Ovary (tissue), 9 donors: ENCODE measurements around the gene ANKDD1A. TPM values are rescaled to one million over a fixed set of nuclear protein-coding genes. Genes with fewer than 3 reads are reported as not detected.
A peak's percentile ranks its signal among the peaks of the same experiment; 100 is the strongest.

Experiments used
- DNase-seq, 5 donors: peaks; one replicate each; pipeline ENCODE4 v3.0.0-alpha.2; 2019 to 2020
- H3K27ac ChIP-seq, 2 donors: fragments of 200-600 bp; one replicate each; pipeline versions ENCODE4 v1.5.1 to v1.8.0; 2019 to 2022
- H3K27me3 ChIP-seq: fragments of 200-600 bp; one replicate; pipeline ENCODE4 v1.8.0; 2022
- H3K36me3 ChIP-seq: fragments of 200-600 bp; sonication (generic); one replicate; pipeline ENCODE4 v1.5.1; 2019
- H3K4me1 ChIP-seq: one replicate; pipeline ENCODE4 v1.8.1; 2013; ENCODE audit warnings: mild to moderate bottlenecking, moderate library complexity; ENCODE audit not compliant: insufficient read depth
- H3K4me3 ChIP-seq: fragments of 200-600 bp; sonication (generic); one replicate; pipeline ENCODE4 v1.5.1; 2017
- H3K9me3 ChIP-seq, 2 donors: fragments of 200-600 bp in 1 of 2; sonication (generic) in 1 of 2; one replicate each; pipeline versions ENCODE4 v1.5.1 to v1.8.1; 2013 to 2019; ENCODE audit warnings: mild to moderate bottlenecking in 1 of 2, moderate library complexity in 1 of 2
- CTCF ChIP-seq, 3 donors: fragments of 450-650 bp in 2 of 3; fragments of 200-600 bp in 1 of 3; IDR thresholded peaks; one replicate each; pipeline versions ENCODE4 v1.5.1 to v1.8.0; 2016 to 2022; ENCODE audit warnings: antibody characterized with exemption in 3 of 3, mild to moderate bottlenecking in 1 of 3
- EP300 ChIP-seq: sonication (generic); formaldehyde crosslinking; IDR thresholded peaks from one replicate; pipeline ENCODE4 v1.6.1; 2017; ENCODE audit warnings: antibody characterized with exemption
- POLR2A ChIP-seq: fragments of 450-650 bp; IDR thresholded peaks from one replicate; pipeline ENCODE4 v1.6.1; 2017; ENCODE audit warnings: antibody characterized with exemption, mild to moderate bottlenecking, moderate library complexity
- WGBS, 3 donors: extraction: QIAGEN DNeasy Blood & Tissue Kit in 1 of 3; methylation state at CpG; one replicate each; pipeline versions ENCODE4 v1.1.5 to v1.1.7; 2013 to 2017; 5-methylcytosine and 5-hydroxymethylcytosine counted together
- intact Hi-C, 4 donors: fragments of 100-400 bp; cut with DNase I; formaldehyde crosslinking; loops; one replicate each; pipeline versions ENCODE4 v1.11.0 to v1.15.1; 2022 to 2023
- polyA plus RNA-seq, 2 donors: library from polyadenylated mRNA; stranded (reverse); fragments of 200-250 nt in 1 of 2; fragments of 350-450 nt in 1 of 2; fragmentation: Illumina TruSeq in 1 of 2; extraction: RNeasy Lipid Tissue Mini Kit (QIAGEN cat#74804) in 1 of 2; gene quantifications; one replicate each; pipeline ENCODE4 v1.2.3, GENCODE V29; 2013 to 2014
- total RNA-seq, 7 donors: library from RNA; depleted of rRNA in 2 of 7; stranded (reverse); fragments of >200 nt in 2 of 7; fragmentation: NEBNext Ultra II Directional in 3 of 7; extraction: Animal tissue kit (Norgen Biotek cat#: 25700) in 3 of 7; gene quantifications; one replicate each; pipeline versions ENCODE4 v1.1.0 to v1.2.4, GENCODE V29; 2016 to 2023
- donor health status: DM: no; HTN: no; CAD: no; lungs with moderate emphysema.
- donor health status: DM: no; HTN: no; CAD: no.
- donor health status: Bipolar disorder and iron deficiency.
- donor health status: DM: yes; HTN: yes; CAD: no.
- donor health status: DM: no; HTN: no; CAD: no.
- donor health status: DM: yes; HTN: yes; CAD: no.

The ANKDD1A gene
- total and polyA plus RNA-seq, 9 donors, result 5.7 to 29.4 (median 10.2) TPM

GRCh38 chr15:64921711-64922110, 10.0 kb downstream of the ANKDD1A start:
- WGBS, 3 donors, result 37 to 45% (median 41%) methylated on average over 6 of the region's 6 CpGs
- intact Hi-C loops, result loop anchor here in 1 of 4 donors (5.0 kb wide), 1 partner anchor 79 kb away; the partner anchor contains the start of gene PLEKHO2
- TF ChIP-seq POLR2A, result no peak
- no peak for TF ChIP-seq EP300
- no peak for TF ChIP-seq CTCF (IDR thresholded peaks at IDR 0.05)
- Histone ChIP-seq H3K9me3 (no peaks in the 10 kb centered on the region), H3K4me3 (no peak overlapping the region), H3K27me3 (no peaks in the 10 kb centered on the region), H3K4me1 (peaks cover 13% of the 10 kb centered on the region), H3K27ac (peak overlapping the region; percentile 43 to 64), H3K36me3 (no peaks in the 10 kb centered on the region)
- no peak for DNase-seq

- TF ChIP-seq POLR2A, result no peak
- TF ChIP-seq EP300, result no peak
- no peak for TF ChIP-seq CTCF (IDR thresholded peaks at IDR 0.05)
- H3K4me3 ChIP-seq, result no peak overlapping the region
- intact Hi-C loops, result loop anchor here in 1 of 4 donors (5.0 kb wide), 1 partner anchor 81 kb away; the partner anchor contains the start of gene PLEKHO2
- no peaks in the 10 kb centered on the region for H3K9me3 ChIP-seq
- DNase-seq, result no peak
- H3K36me3 ChIP-seq, result no peaks in the 10 kb centered on the region
- 90 to 95% (median 93%) methylated on average over 2 of the region's 2 CpGs for WGBS, 3 donors
- H3K27me3 ChIP-seq, result no peaks in the 10 kb centered on the region
- H3K4me1 ChIP-seq, result peaks cover 13% of the 10 kb centered on the region
- peak overlapping the region in 1 of 2 donors; percentile 5 for H3K27ac ChIP-seq
Observed at GRCh38 chr15:64923546-64923945, 11.8 kb downstream of the ANKDD1A start.

- TF ChIP-seq POLR2A (no peak), EP300 (no peak)
- WGBS, 3 donors, result 93 to 96% (median 95%) methylated on average over 13 of the region's 13 CpGs
- intact Hi-C loops, result no loop called here
- H3K4me1 ChIP-seq, result peaks cover 13% of the 10 kb centered on the region
- H3K4me3 ChIP-seq, result no peak overlapping the region
- H3K9me3 ChIP-seq, result no peaks in the 10 kb centered on the region
- H3K36me3 ChIP-seq, result no peaks in the 10 kb centered on the region
- no peaks in the 10 kb centered on the region for H3K27me3 ChIP-seq
- DNase-seq, result no peak
- no peak overlapping the region for H3K27ac ChIP-seq
Observed at GRCh38 chr15:64925335-64926330, 13.9 kb downstream of the ANKDD1A start.

GRCh38 chr15:64926661-64927060, 15.0 kb downstream of the ANKDD1A start:
- Histone ChIP-seq H3K4me1 (peaks cover 13% of the 10 kb centered on the region), H3K36me3 (no peaks in the 10 kb centered on the region), H3K4me3 (no peak overlapping the region), H3K9me3 (no peaks in the 10 kb centered on the region), H3K27me3 (no peaks in the 10 kb centered on the region), H3K27ac (no peak overlapping the region)
- no peak for DNase-seq
- WGBS, 3 donors, result 93 to 98% (median 96%) methylated on average over 8 of the region's 8 CpGs
- intact Hi-C loops, result no loop called here
- TF ChIP-seq EP300, result no peak
- TF ChIP-seq POLR2A, result no peak
- no peak for TF ChIP-seq CTCF (IDR thresholded peaks at IDR 0.05)
